HL-60 (cell line): Measurements from ENCODE around the gene ANO2.

ENCODE experiments used
- DNase-seq, 2 experiments: peaks; one replicate each; pipeline ENCODE4 v3.0.0-alpha.2; 2010 to 2020; ENCODE audit warnings: low read depth in 1 of 2, low spot score in 1 of 2
- H3K27ac ChIP-seq: fragments of 250-450 bp; sonication (Bioruptor Pico); replicated peaks from 2 replicates; pipeline ENCODE4 v1.5.1; 2020; ENCODE audit warnings: mild to moderate bottlenecking, moderate library complexity
- H3K27me3 ChIP-seq: fragments of 250-450 bp; sonication (Bioruptor Pico); 2 replicates; pipeline ENCODE4 v1.5.1; 2021; ENCODE audit warnings: mild to moderate bottlenecking, moderate library complexity; ENCODE audit not compliant: insufficient read depth, poor library complexity, severe bottlenecking
- H3K4me3 ChIP-seq: replicated peaks from 2 replicates; pipeline ENCODE4 v1.5.1; 2011; ENCODE audit warnings: mild to moderate bottlenecking, control low read depth, low read length; ENCODE audit not compliant: insufficient read depth
- GABPA ChIP-seq: IDR thresholded peaks from 2 replicates; pipeline ENCODE4 v1.6.1; 2012; ENCODE audit warnings: low read depth
- POLR2AphosphoS5 ChIP-seq: IDR thresholded peaks from 2 replicates; pipeline ENCODE4 v1.6.1; 2012; ENCODE audit warnings: low read depth
- SPI1 ChIP-seq: IDR thresholded peaks from 2 replicates; pipeline ENCODE4 v1.6.1; 2012; ENCODE audit warnings: low read depth, mild to moderate bottlenecking, borderline replicate concordance
- TF ChIP-seq, protein P1 (sequence below): IDR thresholded peaks from one replicate; pipeline ENCODE4 v1.5.1; 2011; ENCODE audit warnings: low read length, control low read depth, inconsistent platforms; ENCODE audit not compliant: insufficient read depth
- TF ChIP-seq, protein P2 (sequence below): IDR thresholded peaks from 2 replicates; pipeline ENCODE4 v1.6.1; 2012; ENCODE audit warnings: low read depth; ENCODE audit not compliant: insufficient replicate concordance

The ANO2 gene

DNA sequence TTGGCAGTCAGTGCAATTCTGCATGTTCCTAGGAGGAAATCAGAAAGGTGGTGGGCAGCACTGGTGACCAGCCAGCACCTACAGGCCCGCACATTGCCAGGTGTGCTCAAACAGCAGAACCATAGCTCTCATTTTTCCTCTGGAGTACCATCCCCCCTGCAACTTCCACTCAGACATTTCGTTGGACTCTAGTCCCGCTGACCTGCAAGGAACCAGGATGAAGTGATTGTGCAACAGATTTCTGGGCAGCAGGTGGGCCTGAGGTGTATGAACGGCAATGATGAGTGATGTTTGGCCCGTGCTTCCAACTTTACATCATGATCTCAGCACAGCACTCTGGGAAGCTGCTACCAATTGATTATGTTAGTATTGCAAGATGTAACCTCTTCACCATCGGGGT is 383.2 kb downstream of the ANO2 start:
- Histone ChIP-seq H3K27me3 (peaks cover 2% of the 10 kb centered on the region), H3K27ac (no peak overlapping the region), H3K4me3 (no peak overlapping the region)
- no peak for DNase-seq
- TF ChIP-seq SPI1 (no peak), GABPA (no peak), POLR2AphosphoS5 (no peak)
- TF ChIP-seq, protein P1, sequence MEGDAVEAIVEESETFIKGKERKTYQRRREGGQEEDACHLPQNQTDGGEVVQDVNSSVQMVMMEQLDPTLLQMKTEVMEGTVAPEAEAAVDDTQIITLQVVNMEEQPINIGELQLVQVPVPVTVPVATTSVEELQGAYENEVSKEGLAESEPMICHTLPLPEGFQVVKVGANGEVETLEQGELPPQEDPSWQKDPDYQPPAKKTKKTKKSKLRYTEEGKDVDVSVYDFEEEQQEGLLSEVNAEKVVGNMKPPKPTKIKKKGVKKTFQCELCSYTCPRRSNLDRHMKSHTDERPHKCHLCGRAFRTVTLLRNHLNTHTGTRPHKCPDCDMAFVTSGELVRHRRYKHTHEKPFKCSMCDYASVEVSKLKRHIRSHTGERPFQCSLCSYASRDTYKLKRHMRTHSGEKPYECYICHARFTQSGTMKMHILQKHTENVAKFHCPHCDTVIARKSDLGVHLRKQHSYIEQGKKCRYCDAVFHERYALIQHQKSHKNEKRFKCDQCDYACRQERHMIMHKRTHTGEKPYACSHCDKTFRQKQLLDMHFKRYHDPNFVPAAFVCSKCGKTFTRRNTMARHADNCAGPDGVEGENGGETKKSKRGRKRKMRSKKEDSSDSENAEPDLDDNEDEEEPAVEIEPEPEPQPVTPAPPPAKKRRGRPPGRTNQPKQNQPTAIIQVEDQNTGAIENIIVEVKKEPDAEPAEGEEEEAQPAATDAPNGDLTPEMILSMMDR = no peak
- TF ChIP-seq, protein P2, sequence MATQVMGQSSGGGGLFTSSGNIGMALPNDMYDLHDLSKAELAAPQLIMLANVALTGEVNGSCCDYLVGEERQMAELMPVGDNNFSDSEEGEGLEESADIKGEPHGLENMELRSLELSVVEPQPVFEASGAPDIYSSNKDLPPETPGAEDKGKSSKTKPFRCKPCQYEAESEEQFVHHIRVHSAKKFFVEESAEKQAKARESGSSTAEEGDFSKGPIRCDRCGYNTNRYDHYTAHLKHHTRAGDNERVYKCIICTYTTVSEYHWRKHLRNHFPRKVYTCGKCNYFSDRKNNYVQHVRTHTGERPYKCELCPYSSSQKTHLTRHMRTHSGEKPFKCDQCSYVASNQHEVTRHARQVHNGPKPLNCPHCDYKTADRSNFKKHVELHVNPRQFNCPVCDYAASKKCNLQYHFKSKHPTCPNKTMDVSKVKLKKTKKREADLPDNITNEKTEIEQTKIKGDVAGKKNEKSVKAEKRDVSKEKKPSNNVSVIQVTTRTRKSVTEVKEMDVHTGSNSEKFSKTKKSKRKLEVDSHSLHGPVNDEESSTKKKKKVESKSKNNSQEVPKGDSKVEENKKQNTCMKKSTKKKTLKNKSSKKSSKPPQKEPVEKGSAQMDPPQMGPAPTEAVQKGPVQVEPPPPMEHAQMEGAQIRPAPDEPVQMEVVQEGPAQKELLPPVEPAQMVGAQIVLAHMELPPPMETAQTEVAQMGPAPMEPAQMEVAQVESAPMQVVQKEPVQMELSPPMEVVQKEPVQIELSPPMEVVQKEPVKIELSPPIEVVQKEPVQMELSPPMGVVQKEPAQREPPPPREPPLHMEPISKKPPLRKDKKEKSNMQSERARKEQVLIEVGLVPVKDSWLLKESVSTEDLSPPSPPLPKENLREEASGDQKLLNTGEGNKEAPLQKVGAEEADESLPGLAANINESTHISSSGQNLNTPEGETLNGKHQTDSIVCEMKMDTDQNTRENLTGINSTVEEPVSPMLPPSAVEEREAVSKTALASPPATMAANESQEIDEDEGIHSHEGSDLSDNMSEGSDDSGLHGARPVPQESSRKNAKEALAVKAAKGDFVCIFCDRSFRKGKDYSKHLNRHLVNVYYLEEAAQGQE = no peak

DNA sequence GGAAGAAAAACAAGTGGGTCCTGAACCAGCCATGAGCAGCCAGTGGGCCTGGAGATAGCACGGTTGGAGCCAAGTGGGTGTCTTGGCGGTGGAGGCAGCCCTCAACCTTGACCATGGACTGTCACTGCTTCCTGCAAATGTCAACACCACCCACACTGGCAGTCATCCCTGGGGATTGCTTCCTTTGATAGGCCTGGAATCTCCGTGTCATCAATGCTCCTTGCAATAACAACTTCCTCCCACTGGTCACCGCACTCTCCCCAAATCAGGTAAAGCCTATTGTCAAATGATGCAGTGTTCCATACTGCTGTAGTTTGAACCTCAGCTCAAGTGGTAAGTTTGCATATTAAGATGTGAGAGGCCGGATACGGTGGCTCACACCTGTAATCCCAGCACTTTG is 384.0 kb downstream of the ANO2 start:
- Histone ChIP-seq H3K27ac (no peak overlapping the region), H3K27me3 (peaks cover 2% of the 10 kb centered on the region), H3K4me3 (no peak overlapping the region)
- TF ChIP-seq, protein P1 = no peak
- DNase-seq = no peak

DNA sequence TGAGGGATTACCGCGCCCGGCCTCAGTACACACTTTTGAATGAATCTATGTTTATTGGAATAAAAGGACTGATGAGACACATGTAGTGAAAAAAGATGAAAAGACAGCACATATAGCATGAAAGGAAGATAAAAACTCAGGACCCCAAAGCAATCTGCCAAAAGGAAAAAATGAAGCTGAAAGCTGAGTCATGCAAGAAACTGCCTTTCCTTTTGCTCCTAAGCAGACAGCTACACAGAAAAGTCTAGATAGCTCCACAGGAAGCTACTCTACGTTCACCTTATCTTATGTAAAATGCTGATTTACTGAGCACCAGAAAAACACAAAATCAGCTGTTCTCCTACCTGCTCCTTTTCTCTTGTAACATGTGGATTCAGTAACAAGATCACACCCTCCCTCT is 384.8 kb downstream of the ANO2 start:
- H3K27me3 ChIP-seq = peaks cover 2% of the 10 kb centered on the region
- no peak overlapping the region for H3K4me3 ChIP-seq
- DNase-seq = no peak
- TF ChIP-seq, protein P2 = no peak
- TF ChIP-seq, protein P1 = no peak
- TF ChIP-seq GABPA = no peak
- TF ChIP-seq POLR2AphosphoS5 = no peak
- TF ChIP-seq SPI1 = no peak
- no peak overlapping the region for H3K27ac ChIP-seq

DNA sequence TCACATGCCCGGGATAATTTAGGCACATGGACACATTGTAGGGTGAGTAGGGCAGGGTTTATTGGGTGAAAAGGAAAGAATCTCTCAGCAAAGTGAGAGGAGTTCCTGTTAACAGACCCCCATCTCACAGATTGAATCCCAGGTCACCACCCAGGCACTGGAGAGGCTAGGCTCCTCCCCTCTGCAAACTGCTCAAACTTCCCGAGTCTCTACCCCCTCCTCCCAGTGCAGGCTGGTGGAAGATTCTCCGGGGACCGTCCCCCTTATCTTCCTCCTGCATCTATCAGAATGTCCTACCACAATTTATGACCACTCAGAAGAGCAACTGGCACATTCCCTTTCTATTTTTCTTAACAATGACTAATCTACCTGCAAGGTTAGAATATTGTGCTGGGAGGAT is 387.2 kb downstream of the ANO2 start:
- no peak for DNase-seq
- TF ChIP-seq GABPA (no peak), SPI1 (no peak), POLR2AphosphoS5 (no peak)
- TF ChIP-seq, protein P2 = no peak
- TF ChIP-seq, protein P1 = no peak
- H3K27ac ChIP-seq = no peak overlapping the region
- H3K4me3 ChIP-seq = no peak overlapping the region
- H3K27me3 ChIP-seq = peaks cover 2% of the 10 kb centered on the region
